K562 (cell line): ENCODE results near the gene FBRS. TPM values are rescaled to one million over a fixed set of nuclear protein-coding genes. Genes with fewer than 3 reads are reported as not detected.

Experiments
- ATAC-seq: fragments of 200-7000 bp; cut with Tn5 transposase; 3 replicates; pipeline ENCODE4 v1.9.1; 2020; ENCODE audit warnings: moderate library complexity
- BruUV-seq: library from RNA; stranded (reverse); fragments of 400-500 nt; replicated peaks from 2 replicates; lab custom pipeline; 2021; lab: Mats Ljungman, UMichigan
- CTCF ChIA-PET: fragments of 300-600 bp; formaldehyde crosslinking; extraction: SDS; loops from one replicate; lab custom pipeline; 2021; ENCODE audit warnings: low intra/inter-chr PET ratio; lab: Yijun Ruan, JAX
- POLR2A ChIA-PET: fragments of 300-600, 350-650 bp; sonication (Branson Sonifier 250); formaldehyde crosslinking; extraction: SDS; loops from one replicate; lab custom pipeline; 2021; ENCODE audit warnings: antibody characterized with exemption, inconsistent platforms; lab: Yijun Ruan, JAX
- DNase-seq, 4 experiments: peaks; one replicate each; pipeline versions ENCODE4 v3.0.0 to v3.0.0-alpha.2; 2011 to 2018; ENCODE audit warnings: low spot score in 3 of 4, mixed read lengths in 3 of 4; ENCODE audit errors: extremely low read depth in 1 of 4
- FAIRE-seq: peaks from 2 replicates; lab custom pipeline; 2011; peaks lifted over from hg19 to GRCh38; lab: Jason Lieb, UNC
- H2AFZ ChIP-seq: 2 replicates; pipeline ENCODE4 v1.6.0; 2011; ENCODE audit warnings: low read depth, low read length, control low read depth, inconsistent platforms
- H3K27ac ChIP-seq: fragments of 200-600 bp; 3 replicates; pipeline ENCODE4 v1.8.0; 2011; ENCODE audit warnings: low read depth, mild to moderate bottlenecking, control low read depth, inconsistent platforms, low read length, moderate library complexity, mixed read lengths; ENCODE audit errors: extremely low read depth
- H3K27me3 ChIP-seq, 2 experiments: fragments of 300-600 bp in 1 of 2; 2 replicates in 1 of 2; 3 replicates in 1 of 2; pipeline versions ENCODE4 v1.6.0 to v1.8.0; 2011; ENCODE audit warnings: inconsistent platforms in 2 of 2, low read length in 2 of 2, mild to moderate bottlenecking in 1 of 2, mixed read lengths in 1 of 2, moderate library complexity in 1 of 2; ENCODE audit not compliant: control insufficient read depth in 2 of 2, insufficient read depth in 2 of 2
- H3K36me3 ChIP-seq: fragments of 300-600 bp; 3 replicates; pipeline ENCODE4 v1.8.0; 2011; ENCODE audit warnings: mild to moderate bottlenecking, low read length, inconsistent platforms; ENCODE audit not compliant: control insufficient read depth, insufficient read depth
- H3K4me1 ChIP-seq, 2 experiments: fragments of 200-600 bp in 1 of 2; replicated peaks in 1 of 2; 2 replicates in 1 of 2; 3 replicates in 1 of 2; pipeline versions ENCODE4 v1.5.1 to v1.8.0; 2011; ENCODE audit warnings: inconsistent platforms in 2 of 2, low read length in 2 of 2, mild to moderate bottlenecking in 1 of 2, mixed read lengths in 1 of 2, moderate library complexity in 1 of 2; ENCODE audit not compliant: control insufficient read depth in 2 of 2, insufficient read depth in 2 of 2
- H3K4me2 ChIP-seq: 2 replicates; pipeline ENCODE4 v1.6.1; 2011; ENCODE audit warnings: low read length, control low read depth, inconsistent platforms, mixed read lengths; ENCODE audit not compliant: insufficient read depth
- H3K4me3 ChIP-seq: fragments of 200-600 bp; sonication (generic), shearing (Covaris generic); 2 replicates; pipeline ENCODE4 v1.5.1; 2016; ENCODE audit warnings: control low read depth, inconsistent platforms
- H3K79me2 ChIP-seq: fragments of 200-600 bp; 3 replicates; pipeline ENCODE4 v1.8.0; 2011; ENCODE audit warnings: low read length, inconsistent platforms; ENCODE audit not compliant: control insufficient read depth, insufficient read depth
- H3K9ac ChIP-seq, 2 experiments: 2 replicates each; pipeline versions ENCODE4 v1.6.0 to v1.6.1; 2011; ENCODE audit warnings: low read depth in 2 of 2, low read length in 2 of 2, control low read depth in 1 of 2, inconsistent platforms in 1 of 2, mild to moderate bottlenecking in 1 of 2, mixed read lengths in 1 of 2; ENCODE audit not compliant: insufficient read depth in 1 of 2
- H3K9me1 ChIP-seq: one replicate; pipeline ENCODE4 v1.6.0; 2011; ENCODE audit warnings: inconsistent platforms, mild to moderate bottlenecking, low read length, moderate library complexity; ENCODE audit not compliant: control insufficient read depth, insufficient read depth
- H3K9me3 ChIP-seq: replicated peaks from 2 replicates; pipeline ENCODE4 v1.5.1; 2011; ENCODE audit warnings: low read depth, low read length, inconsistent platforms; ENCODE audit not compliant: control insufficient read depth, insufficient read depth
- H4K20me1 ChIP-seq: replicated peaks from 2 replicates; pipeline ENCODE4 v1.6.1; 2011; ENCODE audit warnings: low read length, inconsistent platforms, mixed read lengths; ENCODE audit not compliant: control insufficient read depth, insufficient read depth
- ARID4B ChIP-seq: sonication (generic); formaldehyde crosslinking; IDR thresholded peaks from 2 replicates; pipeline ENCODE4 v1.8.0; 2022; ENCODE audit warnings: mild to moderate bottlenecking, missing genetic modification reagents
- CSDE1 ChIP-seq, 2 experiments: fragments of 450-650 bp; IDR thresholded peaks; 2 replicates each; pipeline ENCODE4 v1.6.1; 2016; ENCODE audit warnings: mild to moderate bottlenecking in 1 of 2
- ID3 ChIP-seq, 2 experiments: fragments of 250-450 bp in 1 of 2; fragments of 450-650 bp in 1 of 2; sonication (Bioruptor Pico) in 1 of 2; IDR thresholded peaks; 2 replicates each; pipeline versions ENCODE4 v1.6.1 to v1.8.0; 2016 to 2021; ENCODE audit warnings: mild to moderate bottlenecking in 2 of 2, moderate library complexity in 2 of 2, missing compliant biosample characterization in 1 of 2, missing genetic modification characterization in 1 of 2
- PTTG1 ChIP-seq: fragments of 450-650 bp; IDR thresholded peaks from 2 replicates; pipeline ENCODE4 v1.6.1; 2016; ENCODE audit warnings: low read depth, mild to moderate bottlenecking, missing genetic modification characterization, missing compliant biosample characterization
- SP2 ChIP-seq: IDR thresholded peaks from 2 replicates; pipeline ENCODE4 v1.6.1; 2011; ENCODE audit warnings: mild to moderate bottlenecking, low read depth, low read length, moderate library complexity; ENCODE audit not compliant: poor library complexity, severe bottlenecking; ENCODE audit errors: extremely low read depth
- TFAM ChIP-seq: fragments of 250-450 bp; sonication (Bioruptor Pico); conservative IDR thresholded peaks from 2 replicates; pipeline ENCODE4 v1.5.0; 2021; ENCODE audit warnings: mild to moderate bottlenecking, moderate library complexity
- TSC22D4 ChIP-seq: fragments of 450-650 bp; IDR thresholded peaks from 2 replicates; pipeline ENCODE4 v1.6.1; 2016; ENCODE audit warnings: missing genetic modification characterization, missing biosample characterization, control low read depth
- UBTF ChIP-seq, 2 experiments: IDR thresholded peaks; 2 replicates each; pipeline ENCODE4 v1.6.1; 2012; ENCODE audit warnings: improper control_type of control experiment in 2 of 2, low read depth in 2 of 2, low read length in 2 of 2, borderline replicate concordance in 1 of 2
- ZNF124 ChIP-seq: sonication (generic); formaldehyde crosslinking; IDR thresholded peaks from 2 replicates; pipeline ENCODE4 v1.8.1; 2022; ENCODE audit warnings: missing genetic modification reagents
- ZNF3 ChIP-seq: fragments of 250-450 bp; sonication (Bioruptor Pico); IDR thresholded peaks from 2 replicates; pipeline ENCODE4 v1.5.0; 2021; ENCODE audit warnings: mild to moderate bottlenecking, moderate library complexity
- ZNF764 ChIP-seq: fragments of 250-450 bp; sonication (Bioruptor Pico); IDR thresholded peaks from 2 replicates; pipeline ENCODE4 v1.4.0; 2020; ENCODE audit warnings: low read depth, mild to moderate bottlenecking, moderate library complexity
- WGBS: fragments of 100-300 bp; shearing (Covaris generic); methylation state at CpG from one replicate; pipeline ENCODE4 v1.1.6; 2016; ENCODE audit warnings: low coverage, mixed read lengths; ENCODE audit not compliant: insufficient coverage; ENCODE audit errors: missing lambda C conversion rate; 5-methylcytosine and 5-hydroxymethylcytosine counted together
- in situ Hi-C: fragments of 300-500 bp; cut with MboI; formaldehyde crosslinking; loops from 4 replicates; pipeline ENCODE4 v1.15.0; 2018; ENCODE audit warnings: inconsistent platforms, mixed read lengths
- intact Hi-C: fragments of 100-400 bp; cut with micrococcal nuclease; formaldehyde crosslinking; loops from 2 replicates; pipeline ENCODE4 v1.14.2; 2022
- polyA plus RNA-seq, 8 experiments: library from polyadenylated mRNA; depleted of rRNA in 4 of 8; stranded (reverse) in 5 of 8; unstranded in 3 of 8; fragments of >200 nt; fragmentation: Nextera tagmentation in 2 of 8; fragmentation: Illumina TruSeq in 1 of 8; extraction: Ambion mirVana in 2 of 8; extraction: Trizol in 1 of 8; gene quantifications; 2 replicates each; pipeline versions ENCODE4 v1.2.1 to v1.2.3, GENCODE V29; 2011 to 2014; ENCODE audit warnings: inconsistent platforms in 1 of 8, missing spikeins in 1 of 8
- total RNA-seq, 7 experiments: library from RNA; depleted of rRNA in 6 of 7; stranded (reverse); fragments of >200 nt in 6 of 7; fragmentation: Illumina TruSeq in 2 of 7; extraction: Trizol in 2 of 7; gene quantifications; 2 replicates each; pipeline versions ENCODE4 v1.2.1 to v1.2.3, GENCODE V29; 2011 to 2021; ENCODE audit warnings: low replicate concordance in 1 of 7

FBRS gene
- total and polyA plus RNA-seq, 9 of the 15 experiments (the other 6 are each of a cell fraction or from before 2014, with no cell fraction given), result 0.32 to 59.5 (median 13.1) TPM

- in situ Hi-C loops, result no loop called here
- TF ChIP-seq TSC22D4 (tag) (no peak), PTTG1 (tag) (no peak), ZNF124 (CRISPR knock-in tag) (no peak), ZNF764 (no peak), UBTF (IDR thresholded peaks at IDR 0.05; ENCODE audit: borderline replicate concordance in 1 of 2, low read depth in 2 of 2, low read length in 2 of 2) (0 out of 4 replicates have a peak, but pooled peaks of 1 of the 2 experiments have one; percentile 6), TFAM (CRISPR knock-in tag) (no peak), ID3 (CRISPR knock-in tag; IDR thresholded peaks at IDR 0.05) (no peak), ID3 (tag; IDR thresholded peaks at IDR 0.05) (peak; percentile 74; the same call in 1 of the 2 replicates), ZNF3 (CRISPR knock-in tag) (no peak), CSDE1 (IDR thresholded peaks at IDR 0.05) (no peak), ARID4B (CRISPR knock-in tag) (0 out of 2 replicates have a peak, but pooled peaks have one; percentile 56), SP2 (no peak)
These were observed 1.0 kb upstream of the FBRS start for GRCh38 chr16:30656974-30657865.

More at GRCh38 chr16:30656974-30657865, 1.0 kb upstream of the FBRS start:
- H3K4me1 ChIP-seq, result peaks cover 24 to 54% of the 10 kb centered on the region in 2 experiments; a peak in 4 of 5 replicates
- ChIA-PET POLR2A (no interaction called here), CTCF (interaction anchor here (1.8 kb wide), 1 partner anchor 228 kb away, joined by 10 read pairs; the partner anchor contains the start of gene DCTPP1)
- intact Hi-C loops, result loop anchor here (5.0 to 10.0 kb wide), 4 partner anchors 158 to 592 kb away; partner anchors contain the start of genes ALDOA, FBXL19, TBX6 and YPEL3
- BruUV-seq, result TSS peak; percentile 97
- no peaks in the 10 kb centered on the region for H3K9me3 ChIP-seq
- H3K9me1 ChIP-seq, result peaks cover 4% of the 10 kb centered on the region
- H3K9ac ChIP-seq, result peak overlapping the region; percentile 80 to 83
- FAIRE-seq (peak; percentile 48), ATAC-seq (no peak), DNase-seq (peak in 1 of 4 experiments; percentile 57)
- peaks cover 36% of the 10 kb centered on the region for H3K79me2 ChIP-seq
- H3K4me2 ChIP-seq, result peak overlapping the region; percentile 96
- peak overlapping the region; percentile 95 for H2AFZ ChIP-seq
- H4K20me1 ChIP-seq, result no peaks in the 10 kb centered on the region
- 34% methylated on average over 31 of the region's 32 CpGs for WGBS
- H3K27me3 ChIP-seq, result no peaks in the 10 kb centered on the region
- H3K36me3 ChIP-seq, result peaks cover 70% of the 10 kb centered on the region
- H3K27ac ChIP-seq, result peak overlapping the region; percentile 90
- H3K4me3 ChIP-seq, result peak overlapping the region; percentile 38
